VCaP (cell line): Measurements from ENCODE around the gene GMFB.

Experiments
- H3K27ac ChIP-seq: fragments of 450-650 bp; 2 replicates; pipeline ENCODE4 v1.5.1; 2017
- TF ChIP-seq, protein P1 (sequence below): fragments of 450-650 bp; conservative IDR thresholded peaks from 2 replicates; pipeline ENCODE4 v1.5.1; 2017; ENCODE audit warnings: mild to moderate bottlenecking, moderate library complexity

Gene GMFB

DNA sequence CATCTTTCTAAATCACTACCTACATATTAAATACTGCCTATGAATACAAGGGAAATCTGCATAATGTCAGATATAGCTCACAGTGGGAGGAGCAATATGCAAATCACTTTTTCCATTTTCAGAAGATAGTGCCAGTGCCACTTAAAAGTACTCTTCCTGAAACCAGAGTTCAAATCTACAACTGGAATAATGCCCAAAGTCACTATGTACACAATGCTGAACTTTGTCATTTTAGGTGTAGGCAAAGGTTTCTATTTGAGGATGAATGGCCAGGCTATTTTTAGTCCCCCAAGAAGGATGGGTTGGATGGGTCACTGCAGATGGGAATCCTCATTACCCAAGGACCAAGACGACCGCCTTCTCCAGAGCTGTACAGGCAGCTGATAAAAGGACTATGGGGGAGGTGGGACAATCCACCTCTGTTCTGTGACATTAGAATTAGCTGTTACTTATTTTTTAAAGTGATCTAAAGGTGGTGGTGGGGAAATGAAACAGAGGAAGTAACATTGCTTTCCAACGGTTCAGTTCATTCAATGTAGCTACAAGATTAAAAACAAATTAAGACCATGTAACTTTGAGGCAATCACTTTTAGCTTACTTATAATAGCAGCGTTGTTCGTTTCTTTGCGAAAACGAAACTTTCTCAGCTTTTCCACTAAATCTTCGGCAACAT lies 5.6 kb downstream of the GMFB start:
- TF ChIP-seq, protein P1, sequence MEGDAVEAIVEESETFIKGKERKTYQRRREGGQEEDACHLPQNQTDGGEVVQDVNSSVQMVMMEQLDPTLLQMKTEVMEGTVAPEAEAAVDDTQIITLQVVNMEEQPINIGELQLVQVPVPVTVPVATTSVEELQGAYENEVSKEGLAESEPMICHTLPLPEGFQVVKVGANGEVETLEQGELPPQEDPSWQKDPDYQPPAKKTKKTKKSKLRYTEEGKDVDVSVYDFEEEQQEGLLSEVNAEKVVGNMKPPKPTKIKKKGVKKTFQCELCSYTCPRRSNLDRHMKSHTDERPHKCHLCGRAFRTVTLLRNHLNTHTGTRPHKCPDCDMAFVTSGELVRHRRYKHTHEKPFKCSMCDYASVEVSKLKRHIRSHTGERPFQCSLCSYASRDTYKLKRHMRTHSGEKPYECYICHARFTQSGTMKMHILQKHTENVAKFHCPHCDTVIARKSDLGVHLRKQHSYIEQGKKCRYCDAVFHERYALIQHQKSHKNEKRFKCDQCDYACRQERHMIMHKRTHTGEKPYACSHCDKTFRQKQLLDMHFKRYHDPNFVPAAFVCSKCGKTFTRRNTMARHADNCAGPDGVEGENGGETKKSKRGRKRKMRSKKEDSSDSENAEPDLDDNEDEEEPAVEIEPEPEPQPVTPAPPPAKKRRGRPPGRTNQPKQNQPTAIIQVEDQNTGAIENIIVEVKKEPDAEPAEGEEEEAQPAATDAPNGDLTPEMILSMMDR, result no peak
- no peak overlapping the region for H3K27ac ChIP-seq

DNA sequence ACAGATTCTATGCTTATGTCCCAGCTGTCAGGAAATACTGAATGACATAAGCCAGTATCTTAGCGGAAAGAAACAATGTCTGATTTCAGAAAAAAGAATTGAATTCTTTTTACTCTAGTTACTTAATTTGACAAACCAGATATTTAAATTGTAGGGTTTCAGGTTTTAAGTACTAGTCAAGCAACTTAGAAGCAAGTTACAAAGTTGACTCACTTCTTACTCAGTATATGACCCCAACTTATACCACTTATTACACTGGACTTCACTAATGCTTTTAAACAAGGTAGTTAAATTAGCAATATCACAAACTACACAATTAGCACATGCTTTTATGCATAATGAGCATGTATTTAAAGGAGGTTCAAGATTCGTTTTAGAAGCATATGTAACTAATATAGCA lies 7.1 kb downstream of the GMFB start:
- H3K27ac ChIP-seq, result no peak overlapping the region
- TF ChIP-seq, protein P1, result no peak

DNA sequence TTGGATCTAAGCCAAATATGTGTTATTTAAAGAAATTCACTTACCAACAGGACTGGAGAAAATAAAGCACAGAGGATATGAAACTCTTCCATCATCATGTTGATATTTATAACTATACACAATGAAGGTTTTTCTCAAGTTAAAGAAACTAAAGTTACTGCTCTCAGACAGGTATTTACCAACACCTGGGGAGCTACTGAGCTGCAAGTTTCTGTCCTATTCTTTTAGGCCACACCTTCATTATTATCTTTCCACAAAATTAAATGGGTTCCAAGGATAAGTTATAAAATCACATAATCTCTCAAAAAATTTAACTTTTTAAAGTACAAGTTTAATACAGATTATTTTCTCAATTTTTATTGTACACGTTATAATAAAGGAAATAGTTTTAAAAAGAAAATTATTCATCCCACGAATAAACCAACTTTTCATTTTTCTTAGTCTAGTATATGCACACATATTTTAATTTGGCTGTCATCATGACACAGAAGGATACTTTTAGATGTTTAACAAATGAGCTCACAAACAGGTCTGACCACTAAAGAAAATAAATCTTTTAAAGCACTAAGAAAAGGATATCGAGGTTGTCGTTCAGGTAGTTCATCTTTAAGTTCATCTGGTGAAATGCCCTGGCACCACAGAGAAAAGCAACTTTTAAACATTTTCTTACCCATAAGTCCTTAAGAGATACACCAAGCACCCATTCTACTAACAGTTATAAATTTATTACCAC lies 7.8 kb downstream of the GMFB start:
- TF ChIP-seq, protein P1, result no peak
- no peak overlapping the region for H3K27ac ChIP-seq

DNA sequence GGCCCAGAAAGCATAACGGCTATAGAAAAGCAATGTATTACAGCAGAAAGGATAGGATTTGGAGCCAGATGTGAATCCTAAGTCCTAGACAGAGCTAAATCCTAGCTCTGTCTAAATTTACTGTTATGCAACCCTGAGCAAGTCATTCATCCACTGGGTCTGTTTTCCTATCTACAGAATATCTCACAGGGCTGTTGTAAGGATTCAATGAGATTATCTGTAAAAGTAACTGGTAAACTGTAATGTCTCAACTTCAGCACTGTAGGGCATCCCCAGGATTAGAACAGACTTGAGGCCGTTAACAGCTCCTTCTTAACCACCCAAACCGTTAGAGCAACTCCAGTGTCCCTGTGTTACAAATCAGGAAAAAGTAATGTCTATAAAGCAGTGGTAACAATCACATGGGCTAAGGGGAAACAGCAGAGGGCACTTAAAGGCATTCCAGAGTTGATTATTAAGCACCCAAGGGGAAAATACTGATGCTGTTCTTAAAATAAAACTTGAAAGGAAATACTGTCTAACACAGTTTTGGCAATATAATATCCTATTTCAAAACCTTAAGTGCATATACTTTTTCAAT lies 10.1 kb downstream of the GMFB start:
- TF ChIP-seq, protein P1, result no peak
- no peak overlapping the region for H3K27ac ChIP-seq

DNA sequence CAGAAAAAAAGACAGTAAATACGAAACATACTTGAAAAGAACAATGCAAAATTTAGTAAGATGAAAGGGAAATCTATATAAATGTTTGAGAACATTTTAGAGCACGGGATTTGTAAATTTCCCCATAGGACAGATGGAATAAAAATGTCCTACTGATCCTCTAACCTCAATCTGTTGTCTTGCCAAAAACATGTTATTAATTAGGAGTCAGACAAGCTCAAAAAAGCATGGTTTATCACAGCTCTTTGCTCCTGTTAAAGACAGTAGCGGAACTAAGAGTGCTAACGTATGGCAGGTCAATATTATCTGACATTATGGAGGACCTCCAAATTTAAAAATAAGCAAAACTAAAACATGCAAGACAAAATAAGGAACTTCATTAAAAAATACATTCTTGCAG lies 12.9 kb downstream of the GMFB start:
- TF ChIP-seq, protein P1, result no peak
- H3K27ac ChIP-seq, result peak overlapping the region; percentile 62; the same call in 1 of the 2 replicates

DNA sequence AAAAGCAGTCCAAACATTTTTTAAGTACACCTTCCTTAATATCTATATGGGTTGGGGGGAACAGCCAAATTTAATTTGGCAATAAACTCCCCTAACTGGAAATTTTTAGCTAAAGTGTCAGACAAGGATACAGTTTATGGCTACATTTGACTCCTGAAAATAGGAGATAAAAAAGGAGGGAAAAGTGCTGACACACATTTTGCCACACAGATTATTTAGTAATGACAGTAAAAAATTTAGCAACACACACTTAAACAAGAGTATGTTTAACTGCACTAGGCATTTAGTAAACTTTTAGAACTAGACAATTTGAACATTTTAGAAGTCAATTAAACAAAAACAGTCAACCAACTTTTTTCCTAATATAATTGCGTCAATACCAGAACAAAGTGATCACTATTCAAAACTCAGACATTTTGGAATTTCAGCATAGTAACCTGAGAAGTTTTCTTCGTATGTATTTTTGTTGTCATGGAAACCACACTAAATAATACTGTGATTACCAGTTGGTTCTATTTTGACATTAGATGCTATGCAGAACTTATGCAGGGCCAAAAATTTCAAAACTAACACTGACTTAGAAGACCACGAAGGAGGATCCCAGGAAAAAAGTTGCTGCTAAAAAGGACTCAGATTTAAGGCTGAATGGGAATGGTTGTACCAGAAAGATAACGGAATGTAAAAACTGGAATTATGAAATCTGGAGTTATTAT lies 13.4 kb downstream of the GMFB start:
- peak overlapping the region; percentile 62; the same call in 1 of the 2 replicates for H3K27ac ChIP-seq
- TF ChIP-seq, protein P1, result no peak
